ENCODE data around the gene CCL25.

GRCh38 chr19:8045872-8046568, 6.5 kb upstream of the CCL25 start:
- TF ChIP-seq JUND (IDR thresholded peaks at IDR 0.05) (no peak), CTCF (IDR thresholded peaks at IDR 0.05 in 2 of 3, conservative IDR thresholded peaks at IDR 0.05 in 1 of 3; ENCODE audit: borderline replicate concordance in 1 of 3, insufficient read depth in 1 of 3, low read depth in 2 of 3, low read length in 2 of 3) (no peak), SIN3A (IDR thresholded peaks at IDR 0.05; ENCODE audit: low read depth) (no peak)

All from HCT116 (cell line).